Esophagus squamous epithelium (tissue), 4 donors: ENCODE results near the gene CTIF.

Experiments
- CTCF ChIP-seq, 6 experiments: fragments of 450-650 bp in 4 of 6; fragments of 200-600 bp in 2 of 6; sonication (generic) in 2 of 6; IDR thresholded peaks; one replicate each; pipeline ENCODE4 v1.5.1; 2016 to 2019; ENCODE audit warnings: antibody characterized with exemption in 6 of 6, mild to moderate bottlenecking in 4 of 6, moderate library complexity in 4 of 6
- POLR2A ChIP-seq, 4 donors: fragments of 450-650 bp; IDR thresholded peaks; one replicate each; pipeline ENCODE4 v1.6.1; 2017; ENCODE audit warnings: antibody characterized with exemption in 4 of 4, mild to moderate bottlenecking in 4 of 4, moderate library complexity in 3 of 4

GRCh38 chr18:48894799-48895346 lies 356.0 kb downstream of the CTIF start:
- TF ChIP-seq POLR2A (IDR thresholded peaks at IDR 0.05) (no peak), CTCF (IDR thresholded peaks at IDR 0.05) (no peak)
